WI38 (cell line): ENCODE results near the gene CLBA1.
"Not testable (repeated sequence)": the region's sequence is repeated elsewhere in the genome, so short reads cannot be mapped to it uniquely, and the experiment has no call there.

ENCODE experiments used
- H3K4me3 ChIP-seq: 2 replicates; pipeline ENCODE4 v1.5.1; 2011; ENCODE audit warnings: low read depth, mild to moderate bottlenecking, control low read depth, low read length
- CTCF ChIP-seq: IDR thresholded peaks from 2 replicates; pipeline ENCODE4 v1.5.1; 2012; ENCODE audit warnings: low read depth, mild to moderate bottlenecking, control low read depth, low read length

Gene CLBA1

DNA sequence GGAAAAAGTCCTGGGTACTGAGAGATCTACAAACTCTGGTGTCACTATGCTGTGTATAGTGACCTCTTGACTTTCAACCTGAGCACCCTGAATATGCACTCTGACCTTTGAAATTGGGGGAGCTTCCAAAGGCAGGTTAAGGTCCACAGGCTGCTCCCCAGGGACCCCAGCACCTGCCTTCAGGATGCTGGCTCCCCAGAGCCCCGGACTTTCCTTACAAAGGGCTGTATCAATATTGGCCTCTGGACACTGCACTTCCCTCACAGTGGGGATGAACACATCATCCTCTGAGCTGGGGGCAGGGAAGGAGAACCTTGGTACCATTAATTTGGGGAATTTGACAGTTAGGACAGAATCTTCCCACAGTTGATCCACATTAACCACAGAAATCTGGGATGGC, 46.6 kb upstream of the CLBA1 start:
- no peak overlapping the region for H3K4me3 ChIP-seq
- TF ChIP-seq CTCF = no peak

DNA sequence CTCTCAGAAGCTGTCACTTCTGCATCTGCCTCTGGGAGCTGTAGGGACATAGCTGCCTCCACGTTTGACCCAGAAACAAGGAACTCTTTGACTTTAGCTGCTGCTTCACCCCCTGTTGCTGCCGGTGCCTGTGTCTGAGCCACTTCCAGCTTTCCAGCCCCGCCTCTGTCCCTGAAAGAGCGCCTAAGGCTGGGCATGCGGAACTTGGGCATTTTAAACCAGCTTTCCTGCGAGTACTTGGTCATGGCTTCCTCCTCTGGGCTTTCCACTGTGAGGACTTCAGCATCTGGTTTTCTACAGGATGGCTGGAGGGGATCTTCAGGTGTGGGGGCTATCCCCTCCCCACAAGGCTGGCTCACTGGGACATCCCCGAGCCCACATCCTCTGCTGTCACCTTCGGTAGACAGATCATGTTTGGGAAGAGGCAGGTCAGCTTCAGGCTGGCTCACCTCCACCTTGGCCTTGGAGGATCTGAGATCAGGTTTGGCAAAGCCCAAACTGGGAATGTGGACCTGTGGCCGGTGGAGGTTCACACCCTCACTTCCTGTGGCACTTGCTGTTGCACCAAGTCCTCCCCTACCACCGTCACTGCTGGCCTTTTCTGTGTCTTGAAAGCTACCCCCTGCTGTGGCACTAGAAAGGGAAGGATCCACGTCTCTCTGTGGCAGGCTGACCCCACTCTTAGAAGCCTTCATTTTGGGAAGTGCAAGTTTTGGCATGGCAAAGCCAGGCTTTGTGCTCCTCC, 45.8 kb upstream of the CLBA1 start:
- H3K4me3 ChIP-seq = no peak overlapping the region
- TF ChIP-seq CTCF = no peak

GRCh38 chr14:104940526-104941150, 45.0 kb upstream of the CLBA1 start:
- TF ChIP-seq CTCF = no peak
- H3K4me3 ChIP-seq = no peak overlapping the region

- H3K4me3 ChIP-seq = no peak overlapping the region
- TF ChIP-seq CTCF = no peak
These were observed 43.9 kb upstream of the CLBA1 start for GRCh38 chr14:104941508-104942365.

GRCh38 chr14:104942586-104942985, 43.0 kb upstream of the CLBA1 start:
- TF ChIP-seq CTCF = no peak
- no peak overlapping the region for H3K4me3 ChIP-seq

DNA sequence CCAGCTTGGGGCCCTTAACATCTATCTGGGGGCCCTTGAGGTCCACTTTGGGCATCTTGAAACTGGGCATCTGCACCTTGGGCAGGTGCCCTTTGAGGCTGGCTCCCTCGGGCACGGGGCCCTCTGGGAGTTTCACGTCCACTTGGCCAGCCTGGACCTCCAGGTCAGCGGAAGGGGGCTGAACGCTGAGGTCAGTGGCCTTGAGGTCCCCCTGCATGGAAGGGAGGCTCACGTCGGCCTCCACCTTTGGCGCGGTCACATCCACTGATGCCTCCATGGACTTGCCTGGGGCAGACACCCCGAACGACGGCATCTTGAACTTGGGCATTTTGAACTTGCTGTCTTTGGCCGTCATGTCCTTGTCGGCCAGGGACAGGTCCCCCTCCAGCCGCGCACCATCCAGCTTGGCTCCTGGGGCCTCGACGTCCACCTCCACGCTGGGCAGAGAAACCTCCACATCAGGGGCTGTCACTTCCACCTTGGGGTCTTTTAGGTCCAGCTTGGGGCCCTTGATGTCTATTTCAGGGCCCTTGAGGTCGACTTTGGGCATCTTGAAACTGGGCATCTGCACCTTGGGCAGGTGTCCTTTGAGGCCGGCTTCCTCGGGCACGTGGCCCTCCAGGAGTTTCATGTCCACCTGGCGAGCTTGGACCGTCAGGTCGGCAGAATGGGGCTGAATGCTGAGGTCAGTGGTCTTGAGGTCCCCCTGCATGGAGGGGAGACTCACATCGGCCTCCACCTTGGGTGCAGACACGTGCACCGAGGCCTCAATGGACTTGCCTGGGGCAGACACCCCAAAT, 42.2 kb upstream of the CLBA1 start:
- not testable (repeated sequence) for H3K4me3 ChIP-seq

DNA sequence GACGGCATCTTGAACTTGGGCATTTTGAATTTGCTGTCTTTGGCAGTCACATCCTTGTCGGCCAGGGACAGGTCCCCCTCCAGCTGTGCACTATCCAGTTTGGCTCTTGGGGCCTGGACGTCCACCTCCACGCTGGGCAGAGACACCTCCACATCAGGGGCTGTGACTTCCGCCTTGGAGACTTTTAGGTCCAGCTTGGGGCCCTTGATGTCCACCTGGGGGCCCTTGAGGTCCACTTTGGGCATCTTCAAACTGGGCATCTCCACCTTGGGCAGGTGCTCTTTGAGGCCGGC, 41.6 kb upstream of the CLBA1 start:
- H3K4me3 ChIP-seq = not testable (repeated sequence)

GRCh38 chr14:104944436-104945205, 41.0 kb upstream of the CLBA1 start:
- not testable (repeated sequence) for H3K4me3 ChIP-seq

- not testable (repeated sequence) for H3K4me3 ChIP-seq
These were observed 40.3 kb upstream of the CLBA1 start for GRCh38 chr14:104945266-104945665.

GRCh38 chr14:104945986-104946965, 39.3 kb upstream of the CLBA1 start:
- not testable (repeated sequence) for H3K4me3 ChIP-seq

DNA sequence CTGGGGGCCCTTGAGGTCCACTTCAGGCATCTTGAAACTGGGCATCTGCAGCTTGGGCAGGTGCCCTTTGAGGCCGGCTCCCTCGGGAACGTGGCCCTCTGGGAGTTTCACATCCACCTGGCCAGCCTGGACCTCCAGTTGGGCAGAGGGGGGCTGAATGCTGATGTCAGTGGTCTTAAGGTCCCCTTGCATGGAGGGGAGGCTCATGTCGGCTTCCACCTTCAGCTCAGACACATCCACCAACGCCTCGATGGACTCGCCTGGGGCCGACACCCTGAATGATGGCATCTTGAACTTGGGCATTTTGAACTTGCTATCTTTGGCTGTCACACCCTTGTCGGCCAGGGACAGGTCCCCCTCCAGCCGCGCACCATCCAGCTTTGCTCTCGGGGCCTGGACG, 38.4 kb upstream of the CLBA1 start:
- not testable (repeated sequence) for H3K4me3 ChIP-seq
